ENCODE data around the gene DCX.

DCX gene

GRCh38 chrX:111319451-111319850, 92.5 kb downstream of the DCX start:
- H3K36me3 ChIP-seq (ENCODE audit: control insufficient read depth, insufficient read depth, low read length) = no peaks in the 10 kb centered on the region
- H3K4me1 ChIP-seq (ENCODE audit: control insufficient read depth, insufficient read depth, low read length, poor library complexity, severe bottlenecking) = no peaks in the 10 kb centered on the region
- no peak overlapping the region for H3K4me3 ChIP-seq (ENCODE audit: extremely low read depth, insufficient read depth, low read length, poor library complexity, severe bottlenecking)
- H3K27ac ChIP-seq (ENCODE audit: low read depth, low read length, severe bottlenecking) = no peak overlapping the region
- 67% methylated on average over 1 of the region's 4 CpGs; no CpG with 5 or more reads in 1 of the 2 experiments for WGBS, 2 experiments (ENCODE audit: insufficient coverage in 2 of 2)
- no peaks in the 10 kb centered on the region for H3K9me3 ChIP-seq (ENCODE audit: control insufficient read depth, low read length)

DNA sequence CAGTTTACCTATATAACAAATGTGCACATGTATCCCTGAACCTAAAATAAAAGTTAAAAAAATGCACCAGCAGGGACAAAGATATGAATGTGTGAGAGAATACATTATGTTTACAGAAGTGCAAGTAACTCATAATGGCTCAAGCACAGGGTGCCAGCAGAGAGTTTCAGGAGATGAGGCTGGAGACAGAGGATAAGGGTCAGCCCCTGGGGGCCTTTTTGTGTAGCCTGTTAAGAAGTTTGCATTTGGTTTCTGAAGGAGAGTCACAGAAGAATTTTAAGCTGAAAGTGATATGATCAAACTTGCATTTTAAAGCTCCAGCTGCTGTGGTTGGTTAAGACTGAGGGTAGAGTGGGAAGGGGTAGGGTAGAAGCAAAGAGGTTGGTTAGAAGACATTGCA, 93.1 kb downstream of the DCX start:
- Histone ChIP-seq H3K36me3 (ENCODE audit: control insufficient read depth, insufficient read depth, low read length) (no peaks in the 10 kb centered on the region), H3K4me1 (ENCODE audit: control insufficient read depth, insufficient read depth, low read length, poor library complexity, severe bottlenecking) (no peaks in the 10 kb centered on the region)

GRCh38 chrX:111309083-111309482, 102.9 kb downstream of the DCX start:
- H3K27ac ChIP-seq (ENCODE audit: low read depth, low read length, severe bottlenecking) = no peak overlapping the region
- H3K4me1 ChIP-seq (ENCODE audit: control insufficient read depth, insufficient read depth, low read length, poor library complexity, severe bottlenecking) = no peaks in the 10 kb centered on the region
- WGBS, 2 experiments (ENCODE audit: insufficient coverage in 2 of 2) = 100% methylated on average over 2 of the region's 2 CpGs; no CpG with 5 or more reads in 1 of the 2 experiments

More for the DNA sequence above, 93.1 kb downstream of the DCX start:
- Histone ChIP-seq H3K9me3 (ENCODE audit: control insufficient read depth, low read length) (no peaks in the 10 kb centered on the region), H3K4me3 (ENCODE audit: extremely low read depth, insufficient read depth, low read length, poor library complexity, severe bottlenecking) (no peak overlapping the region), H3K27ac (ENCODE audit: low read depth, low read length, severe bottlenecking) (no peak overlapping the region)

DNA sequence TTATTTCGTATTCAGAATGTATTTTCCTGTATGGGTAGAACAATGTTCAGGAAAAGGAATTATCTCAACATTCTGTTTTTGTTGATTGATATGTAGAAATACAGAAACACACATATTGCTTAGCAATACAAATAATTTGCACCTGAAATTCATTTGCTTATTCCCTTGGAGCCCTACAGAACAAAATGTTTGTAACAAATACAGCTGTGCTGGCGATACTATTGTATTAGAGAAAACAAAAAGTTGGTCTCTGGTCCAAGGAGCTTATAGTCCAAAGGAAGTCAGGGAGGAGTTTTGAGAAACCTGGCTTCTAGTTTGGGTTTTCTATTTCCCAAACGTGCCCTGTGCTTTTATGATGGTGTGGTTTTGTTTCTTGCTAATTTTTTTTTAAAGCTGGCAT, 104.0 kb downstream of the DCX start:
- no peaks in the 10 kb centered on the region for H3K36me3 ChIP-seq (ENCODE audit: control insufficient read depth, insufficient read depth, low read length)
- no peak overlapping the region for H3K27ac ChIP-seq (ENCODE audit: low read depth, low read length, severe bottlenecking)
- no peaks in the 10 kb centered on the region for H3K4me1 ChIP-seq (ENCODE audit: control insufficient read depth, insufficient read depth, low read length, poor library complexity, severe bottlenecking)
- no peak overlapping the region for H3K4me3 ChIP-seq (ENCODE audit: extremely low read depth, insufficient read depth, low read length, poor library complexity, severe bottlenecking)
- no peaks in the 10 kb centered on the region for H3K9me3 ChIP-seq (ENCODE audit: control insufficient read depth, low read length)
- WGBS, 2 experiments (ENCODE audit: insufficient coverage in 2 of 2) = 100% methylated on average over 1 of the region's 3 CpGs; no CpG with 5 or more reads in 1 of the 2 experiments

More at GRCh38 chrX:111309083-111309482, 102.9 kb downstream of the DCX start:
- H3K9me3 ChIP-seq (ENCODE audit: control insufficient read depth, low read length) = no peaks in the 10 kb centered on the region
- no peaks in the 10 kb centered on the region for H3K36me3 ChIP-seq (ENCODE audit: control insufficient read depth, insufficient read depth, low read length)
- H3K4me3 ChIP-seq (ENCODE audit: extremely low read depth, insufficient read depth, low read length, poor library complexity, severe bottlenecking) = no peak overlapping the region

DNA sequence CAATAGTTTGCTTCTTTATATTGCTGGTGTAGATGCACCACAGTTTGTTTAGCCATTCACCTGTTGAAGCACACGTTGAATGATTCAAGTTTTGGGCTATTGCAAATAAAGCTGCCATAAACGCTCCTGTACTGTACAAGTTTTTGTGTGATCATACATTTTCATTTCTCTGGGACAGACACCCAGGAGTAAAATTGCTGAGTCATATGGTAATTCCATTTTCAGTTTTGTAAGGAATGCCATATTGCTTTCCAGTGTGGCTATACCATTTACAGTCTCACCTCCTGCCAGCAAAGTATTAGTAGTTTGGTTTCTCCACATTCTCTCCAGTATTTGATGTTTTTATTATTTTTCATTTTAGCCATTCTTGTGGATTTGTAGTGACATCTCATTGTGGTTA, 109.7 kb downstream of the DCX start:
- Histone ChIP-seq H3K4me1 (ENCODE audit: control insufficient read depth, insufficient read depth, low read length, poor library complexity, severe bottlenecking) (no peaks in the 10 kb centered on the region), H3K36me3 (ENCODE audit: control insufficient read depth, insufficient read depth, low read length) (no peaks in the 10 kb centered on the region), H3K4me3 (ENCODE audit: extremely low read depth, insufficient read depth, low read length, poor library complexity, severe bottlenecking) (no peak overlapping the region), H3K27ac (ENCODE audit: low read depth, low read length, severe bottlenecking) (no peak overlapping the region), H3K9me3 (ENCODE audit: control insufficient read depth, low read length) (no peaks in the 10 kb centered on the region)
- 100% methylated on average over 1 of the region's 2 CpGs; no CpG with 5 or more reads in 1 of the 2 experiments for WGBS, 2 experiments (ENCODE audit: insufficient coverage in 2 of 2)

DNA sequence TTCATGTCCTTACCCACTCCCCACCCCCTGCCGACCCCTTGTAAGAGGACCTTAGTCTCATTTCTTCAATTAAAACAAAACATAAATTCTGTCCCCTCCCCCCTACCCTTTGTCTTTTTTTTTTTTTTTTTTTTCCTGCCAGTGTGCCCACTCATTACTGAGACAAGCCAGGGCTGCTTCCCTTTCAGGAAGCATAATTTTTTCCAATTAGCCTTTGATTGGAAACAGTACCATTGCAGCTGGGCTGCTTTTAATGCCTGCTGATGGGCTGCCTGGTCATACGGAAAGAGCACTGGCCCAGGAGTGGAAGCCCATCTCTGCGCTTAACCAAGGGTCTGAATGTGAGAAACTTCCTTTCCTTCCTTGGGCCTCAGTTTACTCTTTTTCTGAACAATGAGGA, 123.2 kb downstream of the DCX start:
- no peaks in the 10 kb centered on the region for H3K9me3 ChIP-seq (ENCODE audit: control insufficient read depth, low read length)
- no peak overlapping the region for H3K4me3 ChIP-seq (ENCODE audit: extremely low read depth, insufficient read depth, low read length, poor library complexity, severe bottlenecking)
- no peaks in the 10 kb centered on the region for H3K4me1 ChIP-seq (ENCODE audit: control insufficient read depth, insufficient read depth, low read length, poor library complexity, severe bottlenecking)
- H3K27ac ChIP-seq (ENCODE audit: low read depth, low read length, severe bottlenecking) = no peak overlapping the region
- WGBS, 2 experiments (ENCODE audit: insufficient coverage in 2 of 2) = no CpG with 5 or more reads among the region's 3 CpGs
- no peaks in the 10 kb centered on the region for H3K36me3 ChIP-seq (ENCODE audit: control insufficient read depth, insufficient read depth, low read length)

DNA sequence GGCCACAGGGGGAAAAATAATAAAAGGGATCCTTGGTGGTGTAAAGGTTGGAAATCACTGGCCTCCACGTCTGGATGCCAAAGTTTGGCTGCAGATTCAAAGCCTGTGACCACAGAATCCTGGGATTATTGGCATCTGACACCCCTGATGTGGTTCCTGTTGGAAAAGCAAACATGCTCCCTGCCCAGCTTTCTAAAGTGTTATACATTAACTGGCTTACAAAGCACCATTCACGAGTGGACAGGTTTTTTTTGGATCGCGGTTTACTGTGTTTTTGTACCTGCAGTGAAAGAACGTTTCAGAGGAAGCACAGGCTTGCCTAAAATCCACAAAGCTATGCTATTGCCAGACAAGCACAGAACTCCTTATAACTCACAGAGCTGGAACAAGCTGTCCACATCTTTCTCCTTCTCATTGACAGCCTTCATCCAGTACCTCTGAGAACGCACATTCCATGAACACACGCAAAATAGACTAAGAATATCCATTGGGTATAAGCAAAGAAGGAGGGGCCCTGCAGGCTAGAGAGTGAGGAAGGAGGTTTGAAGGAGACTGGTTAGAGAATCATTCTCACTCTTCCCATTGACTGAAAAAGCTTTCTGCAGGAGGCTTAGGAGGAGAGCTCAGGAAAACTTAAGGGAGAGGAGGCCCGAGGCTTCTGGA, 127.2 kb downstream of the DCX start:
- H3K36me3 ChIP-seq (ENCODE audit: control insufficient read depth, insufficient read depth, low read length) = no peaks in the 10 kb centered on the region
- H3K27ac ChIP-seq (ENCODE audit: low read depth, low read length, severe bottlenecking) = no peak overlapping the region

GRCh38 chrX:111283446-111283845, 128.5 kb downstream of the DCX start:
- Histone ChIP-seq H3K27ac (ENCODE audit: low read depth, low read length, severe bottlenecking) (no peak overlapping the region), H3K4me3 (ENCODE audit: extremely low read depth, insufficient read depth, low read length, poor library complexity, severe bottlenecking) (no peak overlapping the region), H3K9me3 (ENCODE audit: control insufficient read depth, low read length) (no peaks in the 10 kb centered on the region), H3K4me1 (ENCODE audit: control insufficient read depth, insufficient read depth, low read length, poor library complexity, severe bottlenecking) (no peaks in the 10 kb centered on the region), H3K36me3 (ENCODE audit: control insufficient read depth, insufficient read depth, low read length) (no peaks in the 10 kb centered on the region)
- 100% methylated on average over 1 of the region's 2 CpGs for WGBS, 2 experiments (ENCODE audit: insufficient coverage in 2 of 2)

More for the DNA sequence above, 127.2 kb downstream of the DCX start:
- no peak overlapping the region for H3K4me3 ChIP-seq (ENCODE audit: extremely low read depth, insufficient read depth, low read length, poor library complexity, severe bottlenecking)
- H3K4me1 ChIP-seq (ENCODE audit: control insufficient read depth, insufficient read depth, low read length, poor library complexity, severe bottlenecking) = no peaks in the 10 kb centered on the region
- H3K9me3 ChIP-seq (ENCODE audit: control insufficient read depth, low read length) = no peaks in the 10 kb centered on the region
- 60 to 81% methylated on average over 2 to 4 of the region's 8 CpGs for WGBS, 2 experiments (ENCODE audit: insufficient coverage in 2 of 2)

DNA sequence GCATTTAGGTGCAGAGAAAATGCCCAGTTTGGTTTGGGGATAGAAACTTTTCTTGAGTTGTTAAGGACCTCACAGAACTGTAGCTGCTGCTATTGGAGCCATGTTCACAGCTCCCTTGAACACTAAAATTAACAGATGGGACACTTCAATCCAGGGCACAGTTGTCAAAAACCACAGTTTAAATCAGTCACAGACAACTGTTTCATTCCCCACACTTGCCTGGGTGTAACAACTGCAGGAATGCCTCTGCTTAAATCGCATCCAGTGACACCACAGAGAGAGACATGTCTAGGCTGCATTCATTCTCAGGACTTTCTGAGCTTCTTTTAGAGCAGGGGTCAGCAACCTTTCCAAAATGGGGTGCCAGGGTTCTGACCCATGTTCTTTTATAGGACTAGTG, 129.0 kb downstream of the DCX start:
- WGBS, 2 experiments (ENCODE audit: insufficient coverage in 2 of 2) = 80% methylated on average over 1 of the region's 1 CpG; no CpG with 5 or more reads in 1 of the 2 experiments
- Histone ChIP-seq H3K36me3 (ENCODE audit: control insufficient read depth, insufficient read depth, low read length) (no peaks in the 10 kb centered on the region), H3K4me1 (ENCODE audit: control insufficient read depth, insufficient read depth, low read length, poor library complexity, severe bottlenecking) (no peaks in the 10 kb centered on the region), H3K4me3 (ENCODE audit: extremely low read depth, insufficient read depth, low read length, poor library complexity, severe bottlenecking) (no peak overlapping the region), H3K27ac (ENCODE audit: low read depth, low read length, severe bottlenecking) (no peak overlapping the region), H3K9me3 (ENCODE audit: control insufficient read depth, low read length) (no peaks in the 10 kb centered on the region)

DNA sequence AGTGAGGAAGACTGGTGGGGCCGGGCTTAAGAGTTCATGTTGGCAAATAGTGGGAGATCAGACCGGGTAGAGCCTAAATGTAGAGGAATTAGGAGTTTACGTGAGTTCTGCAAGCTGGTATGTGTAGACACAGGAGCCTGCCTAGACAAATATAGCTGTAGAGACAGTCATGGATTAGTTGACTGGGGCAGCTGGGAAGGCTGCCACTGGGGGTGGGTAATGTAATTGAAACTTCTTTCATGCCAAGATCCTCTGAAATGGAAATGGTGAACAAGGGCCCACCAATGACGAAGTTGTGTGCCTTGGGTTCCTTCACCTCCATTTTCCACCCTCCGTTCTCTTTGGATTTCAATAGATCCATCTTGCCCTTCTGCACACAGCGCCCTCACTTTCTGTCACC, 129.9 kb downstream of the DCX start:
- Histone ChIP-seq H3K4me1 (ENCODE audit: control insufficient read depth, insufficient read depth, low read length, poor library complexity, severe bottlenecking) (no peaks in the 10 kb centered on the region), H3K4me3 (ENCODE audit: extremely low read depth, insufficient read depth, low read length, poor library complexity, severe bottlenecking) (no peak overlapping the region), H3K9me3 (ENCODE audit: control insufficient read depth, low read length) (no peaks in the 10 kb centered on the region), H3K36me3 (ENCODE audit: control insufficient read depth, insufficient read depth, low read length) (no peaks in the 10 kb centered on the region), H3K27ac (ENCODE audit: low read depth, low read length, severe bottlenecking) (no peak overlapping the region)
- WGBS, 2 experiments (ENCODE audit: insufficient coverage in 2 of 2) = 92 to 100% methylated on average over 1 to 4 of the region's 6 CpGs

DNA sequence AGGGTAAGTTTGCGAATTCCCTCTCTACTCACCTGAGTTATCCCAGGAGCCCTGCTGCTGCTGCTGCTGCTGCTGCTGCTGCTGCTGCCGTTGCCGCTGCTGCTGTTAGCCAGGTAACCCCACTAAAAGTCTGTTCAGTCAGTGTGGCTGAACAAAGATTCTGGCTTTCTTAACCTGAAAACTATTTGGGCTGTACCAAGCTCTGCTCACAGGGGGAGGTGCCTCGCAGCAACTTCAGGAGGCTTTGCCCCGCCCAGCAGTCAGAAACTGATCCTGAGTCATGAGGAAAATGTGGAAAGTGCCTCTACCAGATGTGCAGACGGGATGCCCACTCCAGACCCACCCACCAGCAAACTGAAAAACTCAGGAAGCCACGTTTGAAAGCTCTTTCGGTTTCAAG, 141.7 kb downstream of the DCX start, which contains the start of gene CAPN6:
Gene CAPN6, minus strand, starts transcription at position 145 of the 400 bp plus-strand sequence. CDS start 6,547 bp downstream, outside the sequence.
- Histone ChIP-seq H3K27ac (ENCODE audit: low read depth, low read length, severe bottlenecking) (no peak within 1 kb of the TSS), H3K9me3 (ENCODE audit: control insufficient read depth, low read length) (no peaks in the 10 kb centered on the region), H3K4me1 (ENCODE audit: control insufficient read depth, insufficient read depth, low read length, poor library complexity, severe bottlenecking) (no peaks in the 10 kb centered on the region), H3K36me3 (ENCODE audit: control insufficient read depth, insufficient read depth, low read length) (no peaks in the 10 kb centered on the region), H3K4me3 (ENCODE audit: extremely low read depth, insufficient read depth, low read length, poor library complexity, severe bottlenecking) (no peak within 1 kb of the TSS)
- 61 to 67% methylated on average over 3 of the region's 8 CpGs for WGBS, 2 experiments (ENCODE audit: insufficient coverage in 2 of 2)

Measured in mesodermal cell (in vitro differentiated cells).